NCI-H146 treated with DMSO at 0.1 percent for 48 hours (cell line): ENCODE results near the gene VARS1.
"Not testable (repeated sequence)": the region's sequence is repeated elsewhere in the genome, so short reads cannot be mapped to it uniquely, and the experiment has no call there.

Source experiments
- DNase-seq: peaks from one replicate; lab custom pipeline; 2025; ENCODE audit not compliant: unreplicated experiment; lab: John Stamatoyannopoulos, UW

VARS1 gene

GRCh38 chr6:31822036-31822821 is 26.7 kb upstream of the VARS1 start:
- DNase-seq, result no peak

GRCh38 chr6:31821301-31822035 is 25.9 kb upstream of the VARS1 start:
- peak; percentile 53 for DNase-seq

- DNase-seq, result not testable (repeated sequence)
These were observed 24.8 kb upstream of the VARS1 start for GRCh38 chr6:31820399-31820798.

- no peak for DNase-seq
These were observed 24.3 kb upstream of the VARS1 start for GRCh38 chr6:31819871-31820299.

- DNase-seq, result not testable (repeated sequence)
These were observed 22.5 kb upstream of the VARS1 start for GRCh38 chr6:31817929-31818511.

- not testable (repeated sequence) for DNase-seq
These were observed 21.8 kb upstream of the VARS1 start for GRCh38 chr6:31817133-31817928.

- DNase-seq, result peak; percentile 99
These were observed 19.7 kb upstream of the VARS1 start, which contains the start of the genes HSPA1A and HSPA1L for GRCh38 chr6:31815025-31815838. TSS of gene HSPA1A (plus strand) at chr6:31815543. CDS start at chr6:31815757, 214 bp downstream. TSS of gene HSPA1L (minus strand) at chr6:31815283. CDS start at chr6:31811972, 3,311 bp downstream.

- peak; percentile 88 for DNase-seq
These were observed 19.1 kb upstream of the VARS1 start for GRCh38 chr6:31814677-31815024.

- DNase-seq, result no peak
These were observed 17.9 kb upstream of the VARS1 start for GRCh38 chr6:31813465-31813849.

- DNase-seq, result no peak
These were observed 16.1 kb upstream of the VARS1 start for GRCh38 chr6:31811645-31812044.

GRCh38 chr6:31808599-31808998 is 13.0 kb upstream of the VARS1 start:
- DNase-seq, result not testable (repeated sequence)

- DNase-seq, result peak; percentile 92
These were observed 11.1 kb upstream of the VARS1 start, which contains the start of gene LSM2 for GRCh38 chr6:31806470-31807272. TSS of gene LSM2 (minus strand) at chr6:31806966. CDS start at chr6:31806757, 209 bp downstream.

GRCh38 chr6:31805939-31806469 is 10.5 kb upstream of the VARS1 start:
- DNase-seq, result no peak

GRCh38 chr6:31801031-31801927 is 5.7 kb upstream of the VARS1 start:
- DNase-seq, result not testable (repeated sequence)

- DNase-seq, result no peak
These were observed 4.2 kb upstream of the VARS1 start for GRCh38 chr6:31799781-31800180.

GRCh38 chr6:31797588-31797987 is 2.0 kb upstream of the VARS1 start:
- DNase-seq, result no peak

- DNase-seq, result no peak
These were observed 1.4 kb upstream of the VARS1 start for GRCh38 chr6:31796993-31797385.
